NCI-H2029 (cell line): Measurements from ENCODE around the gene PIGU.

ENCODE experiments used
- DNase-seq: peaks from one replicate; lab custom pipeline; 2025; lab: John Stamatoyannopoulos, UW

The PIGU gene

DNA sequence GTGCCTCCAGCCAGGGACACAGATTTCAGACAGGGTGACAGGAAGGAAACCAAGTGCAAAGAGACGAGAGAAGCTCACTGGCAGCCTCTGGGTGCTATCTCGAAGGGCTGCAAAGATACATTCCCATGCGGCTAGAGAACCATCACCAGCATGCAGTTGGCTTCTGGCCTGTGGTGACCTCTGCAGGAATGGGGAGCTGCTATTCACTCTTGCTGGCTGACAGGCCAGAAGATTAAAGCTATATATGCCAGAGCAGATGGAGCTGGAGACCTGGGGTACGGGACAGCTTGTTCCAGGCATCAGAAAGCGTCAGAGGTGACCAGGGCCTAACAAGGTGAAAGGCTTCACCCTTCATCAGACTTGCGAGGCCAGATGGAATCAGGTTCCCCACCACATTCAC is 98.4 kb downstream of the PIGU start:
- no peak for DNase-seq

DNA sequence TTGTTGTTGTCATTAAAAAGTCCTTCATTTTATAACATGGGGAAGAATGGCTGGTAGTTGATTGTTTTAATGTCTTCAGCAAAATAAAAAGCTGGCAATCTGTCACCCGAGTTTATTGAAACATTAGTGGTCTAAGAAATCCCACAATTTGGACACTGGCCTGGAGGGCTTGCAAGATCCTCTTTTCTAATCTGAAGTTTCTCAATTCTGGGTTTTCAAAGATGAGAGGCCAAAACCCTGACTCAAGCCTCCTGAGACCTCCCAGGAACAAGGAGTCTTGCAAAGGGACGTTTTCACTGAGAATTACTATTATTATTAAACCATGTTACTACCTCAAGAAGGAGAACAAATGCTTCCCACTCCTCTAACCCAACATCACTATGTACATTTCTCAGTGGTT is 98.9 kb downstream of the PIGU start:
- DNase-seq = no peak

DNA sequence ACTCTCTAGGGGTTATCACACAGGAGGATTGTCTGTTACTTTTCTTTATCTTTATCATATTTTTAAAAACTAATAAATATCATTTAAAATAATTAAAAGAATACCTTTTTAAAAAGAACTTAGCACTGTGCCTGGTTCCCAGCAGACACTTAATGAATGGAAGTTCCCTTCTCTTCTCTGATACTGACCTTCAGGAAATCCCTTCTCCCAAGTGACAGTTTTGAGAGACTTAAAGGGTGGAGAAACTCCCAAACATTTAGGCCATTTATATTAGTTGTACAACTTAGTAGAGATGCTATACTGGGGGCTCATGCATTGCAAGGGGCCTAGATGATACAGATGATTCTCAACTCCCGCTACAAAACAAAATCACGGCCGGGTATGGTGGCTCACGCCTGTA is 99.8 kb downstream of the PIGU start:
- no peak for DNase-seq

DNA sequence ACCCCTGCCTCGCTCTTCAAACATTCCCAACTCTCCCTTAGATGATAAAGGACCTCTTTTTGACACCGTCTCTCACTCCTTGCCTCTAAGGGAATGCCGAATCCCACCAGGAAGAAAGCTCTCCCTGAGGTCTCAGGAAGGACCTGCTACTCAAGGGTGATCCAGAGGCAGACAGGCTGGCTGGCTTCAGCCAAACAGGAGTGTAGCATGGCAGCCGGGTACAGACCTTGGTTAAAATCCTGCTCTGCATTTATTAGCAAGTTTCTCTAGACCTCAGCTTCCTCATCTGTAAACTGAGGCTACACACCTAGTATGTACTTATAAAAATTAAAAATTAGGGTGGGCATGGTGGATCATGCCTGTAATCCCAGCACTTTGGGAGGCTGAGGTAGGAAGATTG is 101.1 kb downstream of the PIGU start:
- DNase-seq = no peak

DNA sequence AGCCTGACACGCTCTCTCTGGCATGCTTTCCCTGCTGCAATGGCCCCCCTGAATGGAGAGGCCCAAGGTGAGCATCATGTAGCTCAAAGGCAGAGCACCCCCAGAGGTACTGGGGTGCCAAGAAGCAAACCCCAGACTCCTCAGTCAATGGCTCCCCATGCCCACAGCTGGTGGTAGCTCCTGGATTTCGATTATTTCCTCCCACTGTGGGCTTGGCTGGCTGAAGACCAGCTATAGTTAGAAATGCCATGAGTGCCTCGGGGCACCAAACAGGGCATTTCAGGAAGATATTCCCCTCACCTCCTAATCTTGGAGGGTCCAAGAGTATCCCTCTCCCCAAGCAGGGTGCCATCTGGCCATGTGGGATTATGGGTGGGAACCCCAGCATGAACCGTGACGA is 101.6 kb downstream of the PIGU start:
- no peak for DNase-seq

DNA sequence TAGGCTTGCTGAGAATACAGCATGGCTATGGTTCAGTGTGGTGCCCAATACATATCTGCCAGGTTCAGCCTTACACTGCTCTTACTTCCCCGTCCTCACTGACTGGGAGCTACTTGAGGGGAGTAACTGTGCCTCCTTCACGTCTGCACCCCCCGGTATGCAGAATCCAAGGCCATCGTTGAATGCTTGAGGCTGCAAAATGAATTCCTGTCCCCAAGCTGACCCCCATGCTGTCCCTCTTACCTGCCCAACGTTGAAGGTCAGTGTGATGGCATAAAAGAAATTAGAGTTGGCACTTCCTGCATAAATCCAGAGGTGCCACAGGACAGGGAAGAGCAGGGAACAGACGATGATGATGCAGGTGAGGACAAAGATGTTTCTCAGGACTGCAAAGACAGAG is 102.0 kb downstream of the PIGU start:
- DNase-seq = no peak

DNA sequence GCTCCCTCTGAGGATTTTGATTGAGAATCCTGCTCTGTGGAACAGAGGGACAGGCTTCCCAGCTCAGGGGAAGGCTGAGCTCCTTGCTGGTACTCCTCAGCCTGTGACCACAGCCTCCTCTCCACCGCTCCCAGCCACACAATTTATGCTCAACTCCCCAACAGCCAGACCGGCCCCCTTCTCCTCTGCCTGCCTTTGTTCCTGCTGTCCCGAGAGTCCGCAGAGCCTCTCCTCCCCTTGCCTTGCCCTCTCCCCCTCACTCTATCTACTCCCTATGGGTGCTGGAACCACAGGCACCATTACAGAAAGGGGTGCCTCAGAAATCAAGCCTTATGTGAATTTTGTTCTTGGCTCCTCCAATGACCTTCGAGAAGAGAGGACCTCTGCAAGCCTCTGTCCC is 102.5 kb downstream of the PIGU start:
- DNase-seq = no peak

DNA sequence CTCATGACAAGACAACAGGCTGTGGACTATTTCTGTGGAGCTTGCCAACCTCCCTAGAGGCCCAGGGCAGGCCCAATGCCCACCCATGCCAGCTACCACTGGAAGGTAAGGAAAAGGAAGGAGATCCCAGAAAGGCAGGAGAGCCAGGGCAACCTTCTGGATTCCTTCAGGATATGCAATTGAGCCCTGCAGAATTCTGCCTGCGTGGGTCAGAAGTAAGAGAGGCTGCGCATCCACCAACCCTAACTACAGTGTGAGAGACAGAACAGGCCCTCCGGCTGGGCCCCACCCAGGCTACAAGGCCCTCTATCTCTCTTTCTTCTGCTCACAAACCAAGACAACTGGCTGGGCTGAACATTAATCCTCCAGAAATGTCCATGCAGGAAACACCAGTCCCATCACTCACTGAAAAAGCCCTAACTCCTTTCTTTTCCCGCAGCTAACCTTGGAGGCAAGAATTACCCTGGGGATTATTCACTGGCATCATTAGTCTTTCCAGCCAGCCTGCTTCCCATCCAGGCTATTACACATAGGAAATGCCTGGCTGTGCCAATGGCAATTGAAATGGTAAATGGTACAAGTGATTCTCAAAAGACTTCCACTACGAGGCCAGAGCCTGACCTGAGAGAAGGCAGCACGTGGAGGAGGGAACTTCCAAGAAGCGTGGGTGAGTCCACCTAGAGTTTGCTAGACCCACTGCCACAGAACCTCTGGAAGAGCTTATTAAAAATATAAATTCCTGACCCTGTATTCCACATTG is 103.2 kb downstream of the PIGU start:
- DNase-seq = no peak

DNA sequence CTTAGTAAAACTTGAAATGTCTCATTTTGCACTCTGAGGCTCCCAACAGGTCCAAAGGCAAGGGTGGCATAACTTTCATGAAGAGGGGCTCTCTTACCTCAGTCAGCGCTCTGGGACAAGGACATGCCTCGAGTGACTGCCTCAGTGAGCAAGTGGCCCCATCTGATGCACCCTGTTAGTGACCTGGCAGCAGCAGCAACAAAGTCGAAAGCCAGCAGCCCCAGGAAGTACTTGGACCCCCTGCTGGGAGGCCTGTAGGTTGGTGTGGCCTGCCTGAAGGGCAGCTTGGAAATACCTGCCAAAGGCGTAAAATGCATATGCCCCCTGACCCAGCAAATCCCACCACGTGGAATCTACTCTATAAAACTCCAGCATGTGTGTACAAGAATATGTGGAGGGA is 105.1 kb downstream of the PIGU start:
- no peak for DNase-seq

DNA sequence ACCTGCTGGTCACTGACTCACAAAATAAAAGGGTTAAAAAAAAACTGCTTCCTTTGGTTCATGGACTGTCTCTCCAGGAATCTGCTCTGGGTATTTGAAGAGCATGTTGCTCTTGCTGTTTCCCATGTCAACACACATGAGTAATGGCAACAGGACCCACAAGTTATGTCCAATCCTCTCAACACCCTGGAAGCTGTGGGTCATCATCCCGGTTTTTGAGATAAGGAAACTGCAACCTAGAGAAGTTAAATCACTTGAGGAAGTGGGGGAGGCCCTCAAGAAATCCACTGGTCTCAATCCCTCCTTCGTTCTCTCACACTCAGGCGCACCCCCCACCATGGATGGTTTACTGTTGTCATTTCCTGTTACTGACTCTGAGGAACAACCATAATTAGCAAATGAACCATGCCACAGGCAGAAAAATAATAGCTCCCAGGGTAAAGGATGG is 106.0 kb downstream of the PIGU start:
- DNase-seq = no peak

DNA sequence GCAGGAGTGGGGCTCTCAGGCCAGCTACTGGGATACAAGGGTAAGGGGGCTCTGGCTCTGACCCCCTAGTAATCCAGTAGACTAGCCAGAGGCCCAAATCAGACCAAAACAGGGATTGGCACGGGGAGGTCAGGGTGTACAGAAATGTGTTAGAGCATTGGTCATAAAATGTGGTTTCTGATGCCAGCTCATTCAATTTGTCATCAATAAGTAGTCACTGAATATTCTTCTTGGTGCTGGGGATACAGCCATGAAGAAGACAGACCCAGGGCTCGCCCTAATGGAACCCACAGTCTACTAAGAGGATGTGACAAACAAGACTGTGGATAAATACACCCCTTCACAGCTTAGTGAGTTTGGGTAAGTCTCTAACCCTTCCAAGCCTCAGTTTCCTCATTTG is 107.3 kb downstream of the PIGU start:
- DNase-seq = no peak

DNA sequence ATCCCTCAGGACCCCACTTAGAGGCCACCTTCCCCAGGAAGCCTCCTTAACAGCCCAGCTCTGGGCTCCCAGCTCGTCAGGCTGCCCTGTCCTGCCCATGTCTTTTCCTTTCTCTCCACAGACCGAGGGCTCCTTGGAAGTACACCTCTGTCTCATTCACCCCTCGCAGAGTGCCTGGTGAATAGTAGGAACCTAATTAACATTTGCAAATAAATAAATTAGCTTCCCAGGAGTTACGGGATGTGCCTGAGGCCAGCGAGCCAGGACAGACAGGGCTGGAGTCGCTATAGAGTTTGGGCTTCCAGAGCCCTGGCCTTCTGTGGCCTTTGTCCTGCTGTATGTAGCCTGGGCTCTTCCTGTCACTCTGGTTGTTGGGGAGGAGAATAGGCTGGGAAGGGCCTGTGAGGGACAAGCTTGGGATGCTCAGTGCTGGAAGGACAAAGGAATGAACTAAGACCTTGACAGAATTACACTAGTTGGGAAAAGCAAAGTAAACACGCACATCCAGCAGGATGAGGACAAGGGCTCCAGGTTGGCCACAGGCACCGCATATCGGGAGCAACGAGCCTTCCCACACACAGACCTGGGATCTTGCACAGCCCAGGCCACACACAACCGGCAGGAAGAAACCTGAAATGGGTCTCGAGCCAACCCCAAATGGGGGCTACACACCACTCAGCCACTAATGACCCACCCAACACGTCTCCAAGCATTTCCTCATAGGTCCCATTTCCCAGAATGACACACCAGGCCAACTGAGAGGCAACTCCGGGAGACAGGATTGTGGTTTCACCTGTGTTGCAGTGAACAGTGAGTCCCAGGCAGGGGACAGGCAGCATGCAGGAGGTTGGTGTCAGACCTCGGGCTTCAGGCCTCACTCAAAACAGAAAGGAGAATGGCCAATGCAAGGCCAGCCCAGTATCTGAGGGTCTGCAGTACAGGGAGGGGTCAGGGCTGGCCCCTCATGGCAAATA is 108.7 kb downstream of the PIGU start:
- no peak for DNase-seq

DNA sequence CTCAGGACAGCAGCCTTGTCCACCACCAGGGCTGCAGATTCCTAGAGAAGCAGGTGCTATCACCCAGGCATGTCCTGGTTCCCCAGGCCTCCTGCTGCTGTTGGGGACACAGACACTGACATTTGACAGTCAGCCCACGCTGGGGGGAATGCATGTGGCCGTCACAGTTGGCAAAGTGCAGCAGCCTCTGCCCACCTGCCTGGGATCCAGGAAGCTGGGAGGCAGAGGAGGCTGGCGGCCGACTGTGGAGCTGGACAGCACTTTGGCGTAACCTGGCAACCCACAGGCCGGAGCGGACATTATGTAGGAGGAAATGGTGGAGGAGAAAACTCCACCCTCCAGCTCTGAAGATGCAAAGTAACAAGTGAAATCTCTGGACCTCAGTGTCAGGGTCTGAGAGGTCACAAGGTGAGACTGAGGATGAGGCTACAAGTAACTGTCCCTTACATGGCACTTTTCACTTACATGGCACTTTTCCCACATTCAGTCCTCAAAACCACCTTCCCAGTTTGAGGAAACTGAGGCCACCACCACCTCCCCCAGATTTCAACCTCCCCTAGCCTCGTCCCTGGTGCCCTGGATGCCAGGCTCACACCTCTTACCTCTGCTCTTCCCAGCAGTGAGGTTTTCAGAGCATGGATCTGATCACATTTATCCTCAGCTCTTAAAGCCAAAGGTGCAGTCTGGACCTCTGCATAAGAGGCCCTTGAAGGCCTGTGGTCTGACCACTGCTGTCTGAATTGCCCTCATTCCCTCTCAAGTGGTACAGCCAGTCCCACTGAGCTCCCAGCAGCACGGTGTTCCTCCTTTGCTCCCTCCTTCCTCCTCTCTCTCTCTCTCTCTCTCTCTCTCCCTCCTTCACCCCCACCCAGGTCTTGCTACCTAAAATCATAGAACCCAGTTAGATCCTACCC is 109.7 kb downstream of the PIGU start:
- DNase-seq = no peak

DNA sequence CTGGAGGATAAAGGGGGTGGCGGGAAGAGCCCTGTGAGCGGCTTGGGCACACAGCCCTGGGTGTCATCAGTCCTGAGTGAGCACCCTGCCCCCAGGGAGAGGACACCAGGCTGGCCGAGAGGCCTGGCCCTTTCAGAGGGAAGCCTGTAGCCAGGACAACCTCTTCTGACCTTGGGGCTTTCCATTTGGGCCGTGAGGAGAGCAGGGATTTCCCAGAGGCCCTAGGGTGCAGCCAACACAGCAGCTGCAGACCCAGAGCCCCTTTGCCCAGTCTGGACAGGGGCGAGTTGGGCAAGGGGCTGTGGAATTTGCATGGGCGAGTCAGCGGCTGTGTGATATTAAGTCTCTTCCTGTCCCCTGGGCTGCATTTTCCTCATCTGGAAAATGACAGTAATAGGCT is 112.1 kb downstream of the PIGU start:
- DNase-seq = no peak

DNA sequence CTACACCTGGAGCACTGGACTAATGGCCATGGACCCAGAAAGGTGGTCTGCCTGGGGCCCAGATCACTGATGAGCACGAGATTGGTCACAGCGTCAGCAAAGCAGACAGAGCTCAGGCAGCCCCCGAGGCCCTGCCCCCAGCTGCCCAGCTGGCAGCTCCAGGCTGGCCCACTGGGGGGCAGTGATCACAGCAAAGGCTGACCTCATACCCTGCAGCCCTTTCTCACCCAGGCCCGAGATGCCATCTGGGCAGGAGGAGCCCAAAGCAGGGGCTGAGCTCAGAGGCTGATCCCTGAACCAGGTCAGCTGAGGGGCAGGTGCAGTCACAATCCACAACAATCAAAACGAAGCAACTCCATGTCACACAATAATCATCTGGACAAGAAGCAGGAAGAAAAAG is 114.3 kb downstream of the PIGU start:
- DNase-seq = no peak

DNA sequence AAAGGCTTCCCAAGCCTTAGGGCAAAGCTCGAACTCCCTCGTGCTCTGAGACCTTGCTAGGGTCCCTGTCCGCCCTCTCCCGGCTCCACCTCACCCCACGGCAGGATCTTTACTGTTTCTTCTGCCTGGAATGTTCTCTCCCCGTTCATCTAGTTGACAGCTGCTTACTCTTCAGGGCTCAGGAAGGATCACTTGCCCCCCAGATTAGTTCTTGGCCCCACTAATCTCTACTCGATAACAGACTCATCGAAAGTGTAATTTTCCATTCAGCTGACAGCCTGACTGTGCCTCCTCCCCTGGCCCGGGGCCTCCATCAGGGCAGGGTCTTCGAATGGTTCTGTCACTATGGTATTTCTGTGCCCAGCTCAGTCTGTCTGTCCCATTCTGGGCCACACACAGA is 115.2 kb downstream of the PIGU start:
- no peak for DNase-seq

DNA sequence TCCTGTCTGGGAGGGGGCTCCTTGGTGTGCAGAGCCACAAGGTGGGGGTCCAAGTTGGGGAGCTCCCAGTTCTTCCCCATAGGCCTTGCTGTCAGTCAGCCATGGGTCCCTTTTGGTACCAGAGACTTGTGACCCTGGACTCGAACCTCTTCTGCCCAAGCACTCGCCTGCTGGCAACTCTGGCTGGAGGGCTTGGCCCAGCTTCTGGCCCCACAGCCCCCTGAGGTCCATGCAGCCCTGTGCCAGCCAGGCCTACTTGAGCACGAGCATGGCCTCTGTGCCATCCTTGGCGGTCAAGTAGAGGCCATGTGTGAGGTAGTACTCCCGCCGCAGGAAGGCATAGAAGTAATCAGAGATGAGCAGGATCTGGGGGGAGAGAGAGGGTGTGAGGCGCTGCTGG is 116.3 kb downstream of the PIGU start:
- no peak for DNase-seq

DNA sequence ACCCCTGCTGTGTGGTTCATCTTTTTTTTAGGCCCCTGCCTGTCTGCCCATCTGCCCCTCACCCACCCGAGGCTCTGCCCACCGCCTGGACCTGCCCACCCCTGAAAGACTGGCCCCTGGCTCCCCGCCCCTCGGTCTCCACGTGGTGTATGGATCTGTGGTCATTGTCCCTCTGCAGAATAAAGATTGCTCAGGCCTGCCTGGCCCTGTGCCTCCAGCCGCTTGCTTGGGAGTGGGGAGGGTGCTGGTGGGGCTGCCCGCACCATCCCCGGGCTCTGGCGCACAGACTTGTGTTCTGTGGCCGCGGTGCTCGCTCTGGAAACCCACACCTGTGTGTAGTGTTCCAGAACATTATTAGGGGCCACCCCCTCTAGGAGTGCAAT is 116.8 kb downstream of the PIGU start:
- DNase-seq = no peak

DNA sequence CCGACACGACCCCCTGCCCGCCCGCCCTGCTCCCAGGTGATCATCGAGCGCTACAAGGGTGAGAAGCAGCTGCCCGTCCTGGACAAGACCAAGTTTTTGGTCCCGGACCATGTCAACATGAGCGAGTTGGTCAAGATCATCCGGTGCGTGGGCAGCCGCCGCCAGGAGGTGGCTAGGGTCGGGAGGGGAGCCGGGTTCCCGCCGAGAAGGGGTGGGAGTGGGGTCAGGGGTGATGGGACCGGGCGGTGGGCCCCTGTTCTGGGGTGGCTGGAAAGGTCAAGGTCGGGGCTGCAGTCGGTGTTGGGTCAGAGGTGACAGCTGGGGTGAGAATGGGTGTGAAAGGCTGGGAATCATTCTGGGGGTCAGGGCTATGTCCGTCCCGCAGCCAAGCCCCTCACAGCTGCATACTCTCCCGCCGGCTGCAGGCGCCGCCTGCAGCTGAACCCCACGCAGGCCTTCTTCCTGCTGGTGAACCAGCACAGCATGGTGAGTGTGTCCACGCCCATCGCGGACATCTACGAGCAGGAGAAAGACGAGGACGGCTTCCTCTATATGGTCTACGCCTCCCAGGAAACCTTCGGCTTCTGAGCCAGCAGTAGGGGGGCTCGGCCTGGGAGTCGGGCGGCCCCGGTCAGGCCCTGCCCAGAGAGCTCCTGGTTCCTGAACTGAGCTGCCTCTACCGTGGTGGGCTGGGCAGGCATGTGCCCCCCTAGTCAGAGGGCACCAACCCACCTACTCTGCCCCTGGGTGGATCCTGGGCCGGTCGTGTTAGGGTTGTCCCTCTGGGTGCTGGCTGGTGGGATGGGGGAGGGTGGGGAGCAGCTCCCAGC is 117.4 kb downstream of the PIGU start:
- DNase-seq = no peak

DNA sequence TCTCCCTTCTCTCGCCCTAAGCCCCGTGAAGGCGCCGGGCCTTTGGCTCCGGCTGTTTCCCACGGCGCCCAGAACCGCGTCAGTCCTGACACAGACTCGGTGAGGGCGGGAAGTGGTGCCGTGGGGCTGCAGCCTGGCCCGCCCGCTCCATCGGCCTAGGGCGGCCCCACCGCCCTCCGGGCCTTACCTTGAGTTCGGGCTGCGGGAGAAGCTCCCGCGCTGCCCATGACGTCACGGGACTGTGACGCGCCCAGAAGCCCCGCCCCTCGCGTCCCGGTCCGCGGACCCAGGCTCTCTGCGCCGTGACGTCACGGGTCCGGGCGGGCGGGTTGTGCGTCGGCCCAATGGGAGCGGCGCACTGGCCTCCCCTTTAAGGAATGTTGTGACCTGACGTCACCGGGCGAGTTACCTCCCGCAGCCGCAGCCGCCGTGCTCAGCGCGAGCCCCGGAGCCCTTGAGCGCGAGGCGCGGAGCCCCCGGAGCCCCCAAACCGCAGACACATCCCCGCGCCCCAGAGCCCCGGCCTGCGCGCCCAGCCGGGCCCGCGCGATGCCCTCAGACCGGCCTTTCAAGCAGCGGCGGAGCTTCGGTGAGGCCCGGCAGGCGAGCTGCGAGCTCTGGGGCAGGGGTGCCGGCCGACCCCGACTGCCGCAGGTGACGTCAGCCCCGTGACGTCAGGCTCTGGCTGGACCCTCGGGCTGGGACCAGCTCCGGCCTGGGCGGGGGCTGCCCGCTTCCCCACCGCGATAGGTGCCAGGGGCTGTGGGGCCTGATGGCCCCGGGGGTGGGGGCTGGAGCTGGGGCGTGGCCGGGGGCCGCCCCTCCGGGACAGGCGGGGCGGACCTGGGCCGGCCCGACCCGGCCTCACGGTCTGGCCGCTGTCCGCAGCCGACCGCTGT is 118.3 kb downstream of the PIGU start, which contains the start of gene MAP1LC3A:
Gene MAP1LC3A, plus strand, starts transcription at position 399 of the 899 bp plus-strand sequence. Its CDS starts 151 bp downstream, at position 550.
- DNase-seq = peak; percentile 88
